Lung (tissue), 12 donors: ENCODE measurements around the gene TMEM92. TPM values are rescaled to one million over a fixed set of nuclear protein-coding genes. Genes with fewer than 3 reads are reported as not detected.
"Not testable (repeated sequence)": the region's sequence is repeated elsewhere in the genome, so short reads cannot be mapped to it uniquely, and the experiment has no call there.

ENCODE experiments used
- ATAC-seq: fragments of 200-7000 bp; cut with Tn5 transposase; one replicate; pipeline ENCODE4 v1.9.1; 2020; ENCODE audit warnings: moderate number of reproducible peaks; ENCODE audit not compliant: insufficient read depth, low FRiP score
- DNase-seq, 3 donors: peaks; one replicate each; pipeline ENCODE4 v3.0.0-alpha.2; 2013 to 2017
- H3K27ac ChIP-seq, 2 donors: one replicate each; pipeline ENCODE4 v1.5.1; 2013; ENCODE audit warnings: mild to moderate bottlenecking in 2 of 2, moderate library complexity in 2 of 2, control low read depth in 1 of 2, inconsistent platforms in 1 of 2, low read depth in 1 of 2, low read length in 1 of 2
- H3K27me3 ChIP-seq, 3 donors: one replicate each; pipeline ENCODE4 v1.5.1; 2013; ENCODE audit warnings: low read length in 2 of 3; ENCODE audit not compliant: control insufficient read depth in 3 of 3, insufficient read depth in 3 of 3
- H3K36me3 ChIP-seq, 4 donors: one replicate each; pipeline ENCODE4 v1.5.1; 2013; ENCODE audit warnings: low read length in 4 of 4, mild to moderate bottlenecking in 1 of 4, moderate library complexity in 1 of 4; ENCODE audit not compliant: control insufficient read depth in 4 of 4, insufficient read depth in 4 of 4
- H3K4me1 ChIP-seq, 5 donors: one replicate each; pipeline ENCODE4 v1.5.1; 2013; ENCODE audit warnings: low read length in 5 of 5, mild to moderate bottlenecking in 2 of 5, moderate library complexity in 1 of 5; ENCODE audit not compliant: control insufficient read depth in 5 of 5, insufficient read depth in 5 of 5
- H3K4me3 ChIP-seq: one replicate; pipeline ENCODE4 v1.5.1; 2013; ENCODE audit warnings: mild to moderate bottlenecking, control low read depth, moderate library complexity
- H3K9ac ChIP-seq, 2 donors: one replicate each; pipeline ENCODE4 v1.5.1; 2013; ENCODE audit warnings: low read length in 2 of 2, control low read depth in 1 of 2; ENCODE audit not compliant: insufficient read depth in 1 of 2
- H3K9me3 ChIP-seq, 4 donors: one replicate each; pipeline ENCODE4 v1.5.1; 2013; ENCODE audit warnings: low read length in 3 of 4, mild to moderate bottlenecking in 1 of 4, moderate library complexity in 1 of 4; ENCODE audit not compliant: control insufficient read depth in 4 of 4, insufficient read depth in 3 of 4
- CTCF ChIP-seq: IDR thresholded peaks from 2 replicates; pipeline ENCODE4 v1.5.1; 2012; ENCODE audit warnings: mild to moderate bottlenecking; ENCODE audit errors: control extremely low read depth, extremely low read depth
- WGBS, 2 donors: extraction: QIAGEN DNeasy Blood & Tissue Kit; methylation state at CpG; one replicate each; pipeline ENCODE4 v1.1.7; 2013; 5-methylcytosine and 5-hydroxymethylcytosine counted together
- polyA plus RNA-seq, 2 donors: library from polyadenylated mRNA; stranded (reverse); fragments of 200-250 nt; gene quantifications; one replicate each; pipeline ENCODE4 v1.2.1, GENCODE V29; 2013
- total RNA-seq, 2 donors: library from RNA; depleted of rRNA in 1 of 2; stranded (reverse); fragments of >200 nt in 1 of 2; gene quantifications; one replicate each; pipeline ENCODE4 v1.2.1, GENCODE V29; 2014 to 2021
- donor health status: control.
- donor health status: control.
- donor health status: Bipolar disorder and iron deficiency.
- donor health status: healthy.
- donor health status: DM: yes; HTN: yes; CAD: no.

Gene TMEM92
- total and polyA plus RNA-seq, 4 donors = 0.63 to 8.0 (median 5.9) TPM

- no peak for DNase-seq
Observed at GRCh38 chr17:50283714-50284113, 9.4 kb downstream of the TMEM92 start.

GRCh38 chr17:50285941-50286340, 11.7 kb downstream of the TMEM92 start:
- Histone ChIP-seq H3K4me3 (no peak overlapping the region), H3K4me1 (peaks cover 0 to 16% (median 7%) of the 10 kb centered on the region in 5 donors), H3K36me3 (no peaks in the 10 kb centered on the region), H3K27me3 (no peaks in the 10 kb centered on the region), H3K9ac (no peak overlapping the region), H3K9me3 (peaks cover 0 to 2% (median 0%) of the 10 kb centered on the region in 4 donors), H3K27ac (no peak overlapping the region)
- DNase-seq (no peak), ATAC-seq (no peak)
- no peak for TF ChIP-seq CTCF
- 60 to 66% methylated on average over 3 of the region's 3 CpGs for WGBS, 2 donors

More at GRCh38 chr17:50283714-50284113, 9.4 kb downstream of the TMEM92 start:
- 84 to 89% methylated on average over 7 of the region's 7 CpGs for WGBS, 2 donors
- ATAC-seq = no peak
- Histone ChIP-seq H3K27me3 (no peaks in the 10 kb centered on the region), H3K36me3 (no peaks in the 10 kb centered on the region), H3K9me3 (peaks cover 0 to 2% (median 0%) of the 10 kb centered on the region in 4 donors), H3K4me3 (no peak overlapping the region), H3K27ac (no peak overlapping the region), H3K9ac (no peak overlapping the region), H3K4me1 (peaks cover 0 to 14% (median 0%) of the 10 kb centered on the region in 5 donors)
- no peak for TF ChIP-seq CTCF

DNA sequence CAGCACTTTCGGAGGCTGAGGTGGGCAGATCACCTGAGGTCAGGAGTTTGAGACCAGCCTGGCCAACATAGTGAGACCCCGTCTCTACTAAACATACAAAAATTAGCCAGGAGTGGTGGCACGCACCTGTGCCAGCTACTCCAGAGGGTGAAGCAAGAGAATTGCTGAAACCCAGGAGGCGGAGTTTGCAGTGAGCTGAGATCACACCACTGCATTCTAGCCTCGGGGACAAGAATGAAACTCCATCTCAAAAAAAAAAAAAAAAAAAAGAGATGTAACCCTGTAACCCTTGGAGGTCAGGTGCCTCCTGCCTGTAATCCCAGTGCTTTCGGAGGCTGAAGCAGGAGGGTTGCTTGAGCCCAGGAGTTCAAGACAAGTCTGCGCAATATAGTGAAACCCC, 13.0 kb downstream of the TMEM92 start:
- H3K9me3 ChIP-seq, H3K4me3 ChIP-seq, ATAC-seq, H3K27me3 ChIP-seq, H3K9ac ChIP-seq, H3K27ac ChIP-seq, DNase-seq, H3K36me3 ChIP-seq: not testable (repeated sequence)
- peaks cover 0 to 16% (median 7%) of the 10 kb centered on the region in 5 donors for H3K4me1 ChIP-seq
- WGBS, 2 donors = 58 to 66% methylated on average over 7 of the region's 7 CpGs

DNA sequence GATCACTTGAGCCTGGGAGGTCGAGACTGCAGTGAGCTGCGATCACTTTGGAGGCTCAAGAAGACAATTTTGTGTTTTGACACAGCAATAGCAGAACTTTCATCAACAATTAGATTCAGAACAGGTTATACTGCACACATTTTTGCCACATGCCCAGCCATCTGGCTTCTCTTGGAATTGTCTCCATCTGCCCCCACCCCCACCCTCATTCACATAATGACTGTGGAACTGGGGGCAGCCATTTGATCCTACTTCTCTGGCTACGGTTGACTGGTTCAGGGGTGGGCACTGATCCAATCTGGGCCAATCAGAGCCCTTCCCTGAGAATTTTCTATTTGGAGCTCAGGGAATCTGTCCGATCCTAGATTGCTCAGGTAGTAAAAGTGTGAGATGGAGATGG, 14.0 kb downstream of the TMEM92 start:
- no peak for TF ChIP-seq CTCF
- H3K27me3 ChIP-seq = no peaks in the 10 kb centered on the region
- H3K9ac ChIP-seq = no peak overlapping the region
- no peak overlapping the region for H3K4me3 ChIP-seq
- H3K36me3 ChIP-seq = no peaks in the 10 kb centered on the region
- H3K4me1 ChIP-seq = peaks cover 0 to 16% (median 7%) of the 10 kb centered on the region in 5 donors
- H3K27ac ChIP-seq = no peak overlapping the region
- DNase-seq (no peak), ATAC-seq (no peak)
- no peaks in the 10 kb centered on the region for H3K9me3 ChIP-seq
- 95 to 96% methylated on average over 4 of the region's 4 CpGs for WGBS, 2 donors
